GM13977 (cell line): ENCODE results near the gene ARAP3.
"Not testable (repeated sequence)": the region's sequence is repeated elsewhere in the genome, so short reads cannot be mapped to it uniquely, and the experiment has no call there.

Source experiments
- DNase-seq: peaks from one replicate; pipeline ENCODE4 v3.0.0; 2012; ENCODE audit warnings: low spot score
- CTCF ChIP-seq: IDR thresholded peaks from 2 replicates; pipeline ENCODE4 v1.5.1; 2012; ENCODE audit warnings: mild to moderate bottlenecking, control low read depth; ENCODE audit not compliant: insufficient read depth; ENCODE audit errors: extremely low read depth, missing control alignments
- in situ Hi-C: fragments of 300-500 bp; cut with MboI; formaldehyde crosslinking; loops from one replicate; pipeline ENCODE4 v1.12.0; 2022; ENCODE audit warnings: low sequenced_read_pairs, low pct_unique_long_range_greater_than_20kb, mixed read lengths, inconsistent platforms; ENCODE audit not compliant: unreplicated experiment

ARAP3 gene

GRCh38 chr5:141681695-141682641 is at the start of gene ARAP3:
ARAP3 (minus strand) TSS chr5:141682230; CDS start chr5:141680486, 1,744 bp downstream.
- in situ Hi-C loops, result loop anchor here (25.0 kb wide), 1 partner anchor 280 kb away; the partner anchor contains the start of genes PCDH12 and RNF14
- TF ChIP-seq CTCF, result no peak
- DNase-seq, result no peak

GRCh38 chr5:141729387-141730006 is 47.5 kb upstream of the ARAP3 start:
- in situ Hi-C loops, result no loop called here

GRCh38 chr5:141725891-141726290 is 43.9 kb upstream of the ARAP3 start:
- TF ChIP-seq CTCF, result no peak
- DNase-seq, result no peak
- in situ Hi-C loops, result no loop called here

More at GRCh38 chr5:141729387-141730006, 47.5 kb upstream of the ARAP3 start:
- no peak for DNase-seq
- no peak for TF ChIP-seq CTCF

GRCh38 chr5:141725174-141725573 is 43.1 kb upstream of the ARAP3 start:
- DNase-seq, in situ Hi-C loops: not testable (repeated sequence)

GRCh38 chr5:141722266-141722665 is 40.2 kb upstream of the ARAP3 start:
- no peak for DNase-seq
- in situ Hi-C loops, result no loop called here
- TF ChIP-seq CTCF, result no peak

- no peak for DNase-seq
Measured at GRCh38 chr5:141717043-141717442, 35.0 kb upstream of the ARAP3 start.

More at GRCh38 chr5:141717043-141717442, 35.0 kb upstream of the ARAP3 start:
- in situ Hi-C loops, result no loop called here
- TF ChIP-seq CTCF, result no peak
